Transverse colon (tissue), 4 donors: ENCODE results near the gene SGK2. TPM values are rescaled to one million over a fixed set of nuclear protein-coding genes. Genes with fewer than 3 reads are reported as not detected.

Source experiments
- DNase-seq: peaks from one replicate; pipeline ENCODE4 v3.0.0-alpha.2; 2019
- H3K27ac ChIP-seq, 4 donors: fragments of 200-600 bp; sonication (generic); 2 replicates each; pipeline ENCODE4 v1.5.1; 2016 to 2018; ENCODE audit warnings: inconsistent platforms in 4 of 4
- H3K27me3 ChIP-seq: fragments of 200-600 bp; sonication (generic); 2 replicates; pipeline ENCODE4 v1.5.1; 2017; ENCODE audit warnings: inconsistent platforms
- H3K36me3 ChIP-seq, 4 donors: fragments of 200-600 bp; sonication (generic); 2 replicates each; pipeline ENCODE4 v1.5.1; 2017 to 2019; ENCODE audit warnings: inconsistent platforms in 4 of 4
- H3K4me1 ChIP-seq, 4 donors: fragments of 200-600 bp; sonication (generic); 2 replicates each; pipeline ENCODE4 v1.5.1; 2017 to 2020; ENCODE audit warnings: inconsistent platforms in 4 of 4
- H3K4me3 ChIP-seq, 4 donors: fragments of 200-600 bp; sonication (generic); 1 replicate in 1 of 4; 2 replicates in 3 of 4; pipeline versions ENCODE4 v1.5.1 to v1.6.1; 2017 to 2019; ENCODE audit warnings: inconsistent platforms in 4 of 4
- H3K9me3 ChIP-seq, 2 donors: fragments of 200-600 bp; sonication (generic); 2 replicates each; pipeline ENCODE4 v1.5.1; 2017 to 2019; ENCODE audit warnings: inconsistent platforms in 2 of 2
- CTCF ChIP-seq, 5 experiments: fragments of 200-600 bp in 3 of 5; fragments of 450-650 bp in 2 of 5; sonication (generic) in 3 of 5; IDR thresholded peaks; 1 replicate in 2 of 5; 2 replicates in 3 of 5; pipeline ENCODE4 v1.5.1; 2016 to 2017; ENCODE audit warnings: antibody characterized with exemption in 5 of 5, inconsistent platforms in 3 of 5, mild to moderate bottlenecking in 2 of 5, moderate library complexity in 1 of 5
- EP300 ChIP-seq: sonication (generic); formaldehyde crosslinking; IDR thresholded peaks from one replicate; pipeline ENCODE4 v1.6.1; 2017; ENCODE audit warnings: antibody characterized with exemption, low read depth
- POLR2A ChIP-seq: fragments of 450-650 bp; IDR thresholded peaks from one replicate; pipeline ENCODE4 v1.6.1; 2016; ENCODE audit warnings: antibody characterized with exemption, mild to moderate bottlenecking, moderate library complexity
- POLR2AphosphoS5 ChIP-seq, 3 donors: sonication (generic); formaldehyde crosslinking; IDR thresholded peaks; one replicate each; pipeline ENCODE4 v1.6.1; 2016; ENCODE audit warnings: antibody characterized with exemption in 3 of 3
- WGBS, 2 donors: methylation state at CpG; one replicate each; pipeline ENCODE4 v1.1.5; 2018; ENCODE audit warnings: low coverage in 1 of 2; 5-methylcytosine and 5-hydroxymethylcytosine counted together
- in situ Hi-C, 4 donors: fragments of 200-750 bp; cut with MboI; loops; one replicate each; pipeline versions ENCODE4 v1.15.0 to v1.15.1; 2017; ENCODE audit warnings: low sequenced_read_pairs in 3 of 4, low pct_ligation_motif_present in 1 of 4, low pct_unique_long_range_greater_than_20kb in 1 of 4
- intact Hi-C: fragments of 100-400 bp; cut with DNase I; formaldehyde crosslinking; loops from one replicate; pipeline ENCODE4 v1.15.1; 2023; ENCODE audit warnings: low total_unique reads
- total RNA-seq, 4 donors: library from RNA; depleted of rRNA; stranded (reverse); fragments of >200 nt; gene quantifications; one replicate each; pipeline ENCODE4 v1.1.0, GENCODE V29; 2016

SGK2 gene
- total RNA-seq, 4 donors from 2014 or later: 71.6 to 293 (median 149) TPM

- Histone ChIP-seq H3K4me1 (peaks cover 0 to 10% (median 2%) of the 10 kb centered on the region in 4 donors), H3K4me3 (no peak overlapping the region), H3K36me3 (no peaks in the 10 kb centered on the region), H3K27me3 (no peaks in the 10 kb centered on the region), H3K9me3 (no peaks in the 10 kb centered on the region), H3K27ac (no peak overlapping the region)
- WGBS, 2 donors: 91% methylated on average over 4 of the region's 4 CpGs; no CpG with 5 or more reads in 1 of the 2 donors
- intact Hi-C loops: no loop called here
- no peak for DNase-seq
- in situ Hi-C loops: no loop called here
- TF ChIP-seq POLR2A (no peak), CTCF (IDR thresholded peaks at IDR 0.05) (no peak), EP300 (no peak), POLR2AphosphoS5 (IDR thresholded peaks at IDR 0.05) (no peak)
Observed at GRCh38 chr20:43565758-43566104, 6.9 kb downstream of the SGK2 start.

GRCh38 chr20:43567477-43567876 lies 8.7 kb downstream of the SGK2 start:
- 87 to 93% methylated on average over 3 to 9 of the region's 9 CpGs for WGBS, 2 donors
- intact Hi-C loops: no loop called here
- in situ Hi-C loops: no loop called here
- Histone ChIP-seq H3K36me3 (no peaks in the 10 kb centered on the region), H3K27ac (no peak overlapping the region), H3K4me1 (peaks cover 0 to 10% (median 3%) of the 10 kb centered on the region in 4 donors), H3K9me3 (no peaks in the 10 kb centered on the region), H3K27me3 (no peaks in the 10 kb centered on the region), H3K4me3 (no peak overlapping the region)
- TF ChIP-seq POLR2AphosphoS5 (IDR thresholded peaks at IDR 0.05) (no peak), POLR2A (no peak), EP300 (no peak), CTCF (IDR thresholded peaks at IDR 0.05) (no peak)
- no peak for DNase-seq

GRCh38 chr20:43568706-43569105 lies 9.9 kb downstream of the SGK2 start:
- in situ Hi-C loops (no loop called here), intact Hi-C loops (no loop called here)
- H3K4me3 ChIP-seq: no peak overlapping the region
- 82 to 89% methylated on average over 4 of the region's 4 CpGs for WGBS, 2 donors
- no peak for TF ChIP-seq EP300
- no peak for TF ChIP-seq POLR2AphosphoS5 (IDR thresholded peaks at IDR 0.05)
- no peak for TF ChIP-seq POLR2A
- no peak for TF ChIP-seq CTCF (IDR thresholded peaks at IDR 0.05)
- peaks cover 0 to 10% (median 3%) of the 10 kb centered on the region in 4 donors for H3K4me1 ChIP-seq
- no peak overlapping the region for H3K27ac ChIP-seq
- no peaks in the 10 kb centered on the region for H3K27me3 ChIP-seq
- no peaks in the 10 kb centered on the region for H3K36me3 ChIP-seq
- H3K9me3 ChIP-seq: no peaks in the 10 kb centered on the region
- DNase-seq: no peak

- 88 to 93% methylated on average over 3 to 10 of the region's 10 CpGs for WGBS, 2 donors
- no peak for TF ChIP-seq CTCF (IDR thresholded peaks at IDR 0.05)
- no peak for TF ChIP-seq POLR2AphosphoS5 (IDR thresholded peaks at IDR 0.05)
- TF ChIP-seq POLR2A: no peak
- TF ChIP-seq EP300: no peak
- no peaks in the 10 kb centered on the region for H3K36me3 ChIP-seq
- in situ Hi-C loops: no loop called here
- H3K27me3 ChIP-seq: no peaks in the 10 kb centered on the region
- H3K27ac ChIP-seq: peak overlapping the region in 1 of 4 donors; percentile 9
- intact Hi-C loops: no loop called here
- no peak for DNase-seq
- H3K9me3 ChIP-seq: no peaks in the 10 kb centered on the region
- H3K4me3 ChIP-seq: no peak overlapping the region
- peaks cover 0 to 10% (median 3%) of the 10 kb centered on the region in 4 donors for H3K4me1 ChIP-seq
Observed at GRCh38 chr20:43569282-43569681, 10.5 kb downstream of the SGK2 start.
